Thymus (tissue), 11 donors: ENCODE data around the gene ERBB4. TPM values are rescaled to one million over a fixed set of nuclear protein-coding genes. Genes with fewer than 3 reads are reported as not detected.
A peak's percentile ranks its signal among the peaks of the same experiment; 100 is the strongest.

Source experiments
- DNase-seq, 9 donors: peaks; one replicate each; pipeline ENCODE4 v3.0.0-alpha.2; 2013; ENCODE audit warnings: low spot score in 9 of 9, low read depth in 6 of 9, missing footprints in 1 of 9
- H3K27ac ChIP-seq, 2 donors: one replicate each; pipeline ENCODE4 v1.5.1; 2013; ENCODE audit warnings: control low read depth in 1 of 2, low read depth in 1 of 2, low read length in 1 of 2, mild to moderate bottlenecking in 1 of 2, moderate library complexity in 1 of 2
- H3K27me3 ChIP-seq, 2 donors: one replicate each; pipeline ENCODE4 v1.5.1; 2013; ENCODE audit warnings: low read length in 1 of 2; ENCODE audit not compliant: control insufficient read depth in 2 of 2, insufficient read depth in 1 of 2
- H3K36me3 ChIP-seq, 2 donors: one replicate each; pipeline ENCODE4 v1.5.1; 2013; ENCODE audit warnings: low read length in 1 of 2, mild to moderate bottlenecking in 1 of 2, moderate library complexity in 1 of 2; ENCODE audit not compliant: control insufficient read depth in 2 of 2, insufficient read depth in 2 of 2
- H3K4me1 ChIP-seq, 2 donors: one replicate each; pipeline ENCODE4 v1.5.1; 2013; ENCODE audit warnings: low read length in 2 of 2; ENCODE audit not compliant: control insufficient read depth in 2 of 2, insufficient read depth in 2 of 2
- H3K4me3 ChIP-seq, 2 donors: one replicate each; pipeline ENCODE4 v1.5.1; 2013; ENCODE audit warnings: low read length in 2 of 2, control low read depth in 1 of 2, mild to moderate bottlenecking in 1 of 2
- H3K9me3 ChIP-seq, 2 donors: one replicate each; pipeline ENCODE4 v1.5.1; 2013; ENCODE audit warnings: low read length in 1 of 2, mild to moderate bottlenecking in 1 of 2; ENCODE audit not compliant: control insufficient read depth in 2 of 2, insufficient read depth in 1 of 2
- WGBS: extraction: QIAGEN DNeasy Blood & Tissue Kit; methylation state at CpG from one replicate; pipeline ENCODE4 v1.1.7; 2013; 5-methylcytosine and 5-hydroxymethylcytosine counted together
- polyA plus RNA-seq: library from polyadenylated mRNA; stranded (reverse); fragments of 200-250 nt; gene quantifications from one replicate; pipeline ENCODE4 v1.2.3, GENCODE V29; 2013
- total RNA-seq: library from RNA; stranded (reverse); fragments of 120-200 nt; gene quantifications from one replicate; pipeline ENCODE4 v1.2.4, GENCODE V29; 2013
- donor health status: healthy.

Gene ERBB4
- total and polyA plus RNA-seq, 2 donors, result 0.16 to 0.19 TPM

DNA sequence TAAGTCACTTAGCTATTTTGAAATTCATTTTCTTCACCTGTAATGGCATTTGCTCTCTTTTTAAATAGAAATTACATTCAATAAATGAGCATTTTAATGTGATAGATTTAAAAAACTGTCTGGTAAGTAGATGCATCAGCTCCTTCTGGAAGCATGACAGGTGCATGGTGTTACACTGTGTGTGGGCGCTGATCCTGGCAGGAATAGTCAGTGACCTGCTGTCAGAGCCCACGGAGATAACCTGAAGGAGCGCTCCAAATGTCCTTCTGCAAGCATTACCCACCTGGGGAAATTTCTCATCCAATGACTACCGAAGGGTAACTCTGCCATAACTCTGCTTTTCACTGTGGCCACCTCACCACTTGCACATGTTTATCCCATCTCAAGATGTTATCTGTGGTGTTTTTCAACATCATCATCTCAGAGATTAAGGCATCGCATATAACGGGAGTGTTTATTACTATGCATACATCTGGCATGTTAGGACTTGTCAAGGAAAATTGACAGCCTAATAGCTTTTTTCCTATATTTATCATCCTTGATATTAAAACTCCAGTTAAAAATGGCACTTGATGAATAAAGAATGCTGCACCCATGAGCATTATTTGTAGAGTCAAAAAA, 637.3 kb downstream of the ERBB4 start:
- no peak overlapping the region for H3K4me3 ChIP-seq
- H3K27ac ChIP-seq, result no peak overlapping the region
- 95% methylated on average over 6 of the region's 6 CpGs for whole genome bisulfite sequencing
- H3K4me1 ChIP-seq, result no peaks in the 10 kb centered on the region
- no peaks in the 10 kb centered on the region for H3K27me3 ChIP-seq
- no peaks in the 10 kb centered on the region for H3K36me3 ChIP-seq
- DNase-seq, result no peak
- no peaks in the 10 kb centered on the region for H3K9me3 ChIP-seq

- 95% methylated on average over 2 of the region's 2 CpGs for WGBS
- Histone ChIP-seq H3K9me3 (no peaks in the 10 kb centered on the region), H3K27me3 (no peaks in the 10 kb centered on the region), H3K27ac (no peak overlapping the region), H3K36me3 (no peaks in the 10 kb centered on the region), H3K4me1 (no peaks in the 10 kb centered on the region), H3K4me3 (no peak overlapping the region)
- DNase-seq, result no peak
Measured at GRCh38 chr2:211900518-211900917, 638.1 kb downstream of the ERBB4 start.

DNA sequence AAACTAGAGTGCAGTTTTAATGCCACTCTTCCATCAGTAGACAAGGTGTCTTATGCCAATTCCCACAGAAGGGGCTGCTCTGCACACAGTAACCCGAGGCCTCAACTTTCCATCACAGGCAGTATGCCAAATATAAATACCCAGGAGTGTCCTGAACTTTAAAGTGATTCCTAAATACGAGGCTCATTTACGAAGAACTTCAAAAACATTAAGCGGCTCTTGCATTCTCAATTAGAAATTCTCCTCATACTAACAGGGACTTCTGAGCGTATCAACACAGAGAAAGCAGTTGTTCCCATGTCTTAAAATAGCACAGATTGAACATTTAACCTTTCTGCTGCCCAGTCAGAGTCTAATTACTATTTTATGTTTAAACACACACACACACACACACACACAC, 638.6 kb downstream of the ERBB4 start:
- Histone ChIP-seq H3K27ac (no peak overlapping the region), H3K27me3 (no peaks in the 10 kb centered on the region), H3K4me1 (no peaks in the 10 kb centered on the region), H3K9me3 (no peaks in the 10 kb centered on the region), H3K36me3 (no peaks in the 10 kb centered on the region), H3K4me3 (no peak overlapping the region)
- no peak for DNase-seq
- WGBS, result 89% methylated on average over 5 of the region's 5 CpGs

- Histone ChIP-seq H3K36me3 (no peaks in the 10 kb centered on the region), H3K9me3 (no peaks in the 10 kb centered on the region), H3K27ac (no peak overlapping the region), H3K27me3 (no peaks in the 10 kb centered on the region), H3K4me1 (no peaks in the 10 kb centered on the region), H3K4me3 (no peak overlapping the region)
- WGBS, result 88% methylated on average over 1 of the region's 1 CpG
- DNase-seq, result no peak
Measured at GRCh38 chr2:211898702-211899101, 639.9 kb downstream of the ERBB4 start.

DNA sequence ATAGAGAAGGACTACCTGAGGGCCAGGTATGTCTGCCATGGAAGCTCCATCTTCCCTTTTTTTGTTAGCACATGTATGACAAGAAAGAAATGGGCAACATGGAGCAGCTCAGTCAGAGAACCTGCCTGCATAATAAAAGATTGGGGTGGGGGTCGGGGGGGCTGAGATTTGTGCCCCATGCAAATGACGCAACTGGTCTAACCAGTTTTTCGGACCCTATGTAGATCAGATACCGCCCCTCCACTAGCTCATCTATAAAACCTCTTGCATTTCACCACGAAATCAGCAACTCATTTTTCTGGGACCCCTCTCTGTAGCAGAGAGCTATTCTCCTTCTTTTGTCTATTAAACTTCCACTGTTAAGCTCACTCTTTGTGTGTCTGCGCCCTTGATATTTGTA, 657.2 kb downstream of the ERBB4 start:
- Histone ChIP-seq H3K4me1 (no peaks in the 10 kb centered on the region), H3K4me3 (no peak overlapping the region), H3K36me3 (no peaks in the 10 kb centered on the region), H3K9me3 (no peaks in the 10 kb centered on the region), H3K27me3 (no peaks in the 10 kb centered on the region), H3K27ac (no peak overlapping the region)
- WGBS, result 79% methylated on average over 6 of the region's 6 CpGs
- DNase-seq, result no peak

GRCh38 chr2:211879323-211879722, 659.3 kb downstream of the ERBB4 start:
- Histone ChIP-seq H3K27ac (no peak overlapping the region), H3K36me3 (no peaks in the 10 kb centered on the region), H3K4me1 (no peaks in the 10 kb centered on the region), H3K4me3 (no peak overlapping the region), H3K27me3 (no peaks in the 10 kb centered on the region), H3K9me3 (no peaks in the 10 kb centered on the region)
- peak in 2 of 9 donors; percentile 18 to 35 for DNase-seq

DNA sequence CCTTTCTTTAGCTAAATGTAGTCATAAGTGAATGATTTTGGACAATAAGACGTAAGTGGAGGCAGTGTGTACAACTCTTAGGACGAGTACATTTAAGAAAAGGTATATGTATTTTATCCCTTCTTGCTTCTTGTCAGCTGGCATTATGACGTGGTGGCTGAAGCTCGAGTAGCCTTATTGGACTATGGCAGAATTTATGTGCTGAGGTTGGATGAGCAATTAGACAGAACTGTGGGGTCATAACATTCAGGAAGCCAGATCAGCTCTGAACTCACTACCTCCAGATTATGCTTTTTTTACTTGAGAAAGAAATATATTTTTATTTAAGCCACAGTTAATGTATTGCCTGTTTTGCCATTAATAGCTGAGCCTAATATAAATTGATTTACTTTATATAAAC, 661.5 kb downstream of the ERBB4 start:
- WGBS, result 89% methylated on average over 4 of the region's 4 CpGs
- H3K4me1 ChIP-seq, result no peaks in the 10 kb centered on the region
- H3K4me3 ChIP-seq, result no peak overlapping the region
- no peaks in the 10 kb centered on the region for H3K9me3 ChIP-seq
- no peaks in the 10 kb centered on the region for H3K36me3 ChIP-seq
- no peak overlapping the region for H3K27ac ChIP-seq
- H3K27me3 ChIP-seq, result no peaks in the 10 kb centered on the region
- DNase-seq, result no peak

- Histone ChIP-seq H3K36me3 (no peaks in the 10 kb centered on the region), H3K9me3 (no peaks in the 10 kb centered on the region), H3K27ac (no peak overlapping the region), H3K27me3 (no peaks in the 10 kb centered on the region), H3K4me1 (no peaks in the 10 kb centered on the region), H3K4me3 (no peak overlapping the region)
- DNase-seq, result no peak
Measured at GRCh38 chr2:211875488-211875887, 663.1 kb downstream of the ERBB4 start.

DNA sequence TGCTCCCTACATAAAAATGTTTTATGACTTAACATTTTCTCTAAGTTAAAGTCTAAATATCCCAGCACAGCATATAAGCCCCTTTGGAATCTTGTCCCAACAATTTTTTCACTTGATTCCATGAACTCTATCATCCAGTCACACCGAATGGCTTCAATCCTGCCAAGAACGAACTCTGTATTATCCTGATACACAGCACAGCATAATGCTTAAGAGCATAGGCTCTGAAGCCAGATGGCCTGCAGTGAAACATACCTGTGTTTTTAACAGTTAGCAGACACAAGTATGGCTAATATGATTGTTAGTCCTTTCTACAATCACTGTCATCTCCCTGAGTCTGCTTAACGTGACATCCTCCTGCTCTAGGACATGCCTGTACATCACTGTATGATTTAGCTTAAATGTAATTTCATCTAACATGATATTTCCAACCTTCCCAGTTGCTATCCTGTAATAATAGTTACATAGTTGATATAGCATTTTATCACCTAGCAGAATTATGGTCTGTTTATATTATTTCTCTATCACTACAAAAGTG, 669.5 kb downstream of the ERBB4 start:
- Histone ChIP-seq H3K27me3 (no peaks in the 10 kb centered on the region), H3K36me3 (no peaks in the 10 kb centered on the region), H3K4me1 (no peaks in the 10 kb centered on the region), H3K27ac (no peak overlapping the region), H3K4me3 (no peak overlapping the region), H3K9me3 (peaks cover 0 to 1% of the 10 kb centered on the region in 2 donors)
- DNase-seq, result no peak
- 93% methylated on average over 3 of the region's 3 CpGs for WGBS
